ENCODE data around the gene BACH2. TPM values are rescaled to one million over a fixed set of nuclear protein-coding genes. Genes with fewer than 3 reads are reported as not detected.

BACH2 gene
- total and polyA plus RNA-seq, 2 of the 8 experiments (the other 6 are each of a cell fraction or from before 2014, with no cell fraction given), result 1.9 to 5.9 TPM

GRCh38 chr6:90186637-90187371, 109.8 kb downstream of the BACH2 start:
- FAIRE-seq, result no peak
- TF ChIP-seq SIRT6 (IDR thresholded peaks at IDR 0.05; ENCODE audit: low read length), result no peak
- no peak for TF ChIP-seq CREB1 (IDR thresholded peaks at IDR 0.05)
- TF ChIP-seq KDM1A (IDR thresholded peaks at IDR 0.05; ENCODE audit: borderline replicate concordance, low read length), result no peak
- TF ChIP-seq KDM5A (IDR thresholded peaks at IDR 0.05; ENCODE audit: low read length), result no peak
- no peak for TF ChIP-seq SP4 (IDR thresholded peaks at IDR 0.05; ENCODE audit: low read length)
- TF ChIP-seq CBX8 (IDR thresholded peaks at IDR 0.05; ENCODE audit: borderline replicate concordance, low read depth, low read length), result no peak
- TF ChIP-seq SP2 (IDR thresholded peaks at IDR 0.05; ENCODE audit: low read length), result no peak
- no peak for TF ChIP-seq SIN3A (conservative IDR thresholded peaks at IDR 0.05 in 1 of 2, IDR thresholded peaks at IDR 0.05 in 1 of 2; ENCODE audit: low read depth in 1 of 2, low read length in 2 of 2)
- no peak for TF ChIP-seq RXRA (IDR thresholded peaks at IDR 0.05; ENCODE audit: insufficient read depth, low read depth, low read length)
- no peak for TF ChIP-seq EGR1 (IDR thresholded peaks at IDR 0.05; ENCODE audit: borderline replicate concordance, low read depth, low read length)
- TF ChIP-seq YY1 (IDR thresholded peaks at IDR 0.05; ENCODE audit: low read depth, low read length), result no peak
- no peak for TF ChIP-seq BRCA1 (IDR thresholded peaks at IDR 0.05; ENCODE audit: low read depth, low read length)
- TF ChIP-seq RBBP5 (IDR thresholded peaks at IDR 0.05; ENCODE audit: borderline replicate concordance, low read depth, low read length), result no peak
- TF ChIP-seq ATF3 (IDR thresholded peaks at IDR 0.05; ENCODE audit: insufficient read depth, low read depth, low read length), result no peak

More at GRCh38 chr6:90186637-90187371, 109.8 kb downstream of the BACH2 start:
- Histone ChIP-seq H3K4me1 (replicated peaks in 1 of 4; ENCODE audit: control insufficient read depth in 3 of 4, insufficient read depth in 4 of 4, low read length in 3 of 4) (peaks cover 0 to 4% (median 1%) of the 10 kb centered on the region in 4 experiments; a peak in 3 of 7 replicates), H4K8ac (ENCODE audit: extremely low read depth, insufficient read depth, low read length) (no peak overlapping the region), H2AFZ (ENCODE audit: low read length) (no peak overlapping the region), H2BK15ac (ENCODE audit: low read length) (no peak overlapping the region), H3K27ac (ENCODE audit: low read depth, low read length) (no peak overlapping the region), H3K79me1 (ENCODE audit: low read depth, low read length) (no peaks in the 10 kb centered on the region), H3K27me3 (replicated peaks in 1 of 4; ENCODE audit: control insufficient read depth in 3 of 4, extremely low read depth in 1 of 4, insufficient read depth in 3 of 4, low read length in 3 of 4) (no peaks in the 10 kb centered on the region; a peak in 1 of 7 replicates), H3K79me2 (ENCODE audit: control insufficient read depth in 1 of 2, insufficient read depth in 2 of 2, low read length in 2 of 2) (no peaks in the 10 kb centered on the region), H3K18ac (ENCODE audit: extremely low read depth, low read length) (no peak overlapping the region), H3K56ac (replicated peaks; ENCODE audit: insufficient read length, low read depth, low read length) (no peak overlapping the region), H4K5ac (ENCODE audit: insufficient read length, low read depth, low read length) (no peak overlapping the region), H3K9ac (replicated peaks in 1 of 4; ENCODE audit: extremely low read depth in 1 of 4, low read depth in 3 of 4, low read length in 3 of 4) (no peak overlapping the region), H2AK5ac (ENCODE audit: low read depth, low read length) (no peak overlapping the region), H2BK120ac (replicated peaks; ENCODE audit: low read depth, low read length) (no peak overlapping the region), H3K9me3 (ENCODE audit: insufficient read depth in 2 of 2, low read depth in 1 of 2, low read length in 1 of 2) (no peaks in the 10 kb centered on the region), H2BK20ac (ENCODE audit: low read length) (no peak overlapping the region), H3K36me3 (ENCODE audit: control insufficient read depth in 2 of 4, insufficient read depth in 4 of 4, low read length in 3 of 4) (no peaks in the 10 kb centered on the region), H3K23me2 (ENCODE audit: low read depth, low read length) (no peaks in the 10 kb centered on the region), H3K23ac (ENCODE audit: insufficient read length) (no peak overlapping the region), H4K20me1 (replicated peaks in 1 of 2; ENCODE audit: control insufficient read depth in 1 of 2, insufficient read depth in 2 of 2, low read length in 2 of 2) (no peaks in the 10 kb centered on the region), H4K91ac (replicated peaks; ENCODE audit: insufficient read length, low read length) (no peak overlapping the region), H3K4ac (replicated peaks; ENCODE audit: insufficient read length, low read depth, low read length) (no peak overlapping the region), H2BK12ac (ENCODE audit: low read depth, low read length) (no peak overlapping the region), H3K14ac (ENCODE audit: insufficient read length) (no peak overlapping the region), H3K4me2 (ENCODE audit: insufficient read depth in 1 of 2, low read depth in 2 of 2, low read length in 2 of 2) (no peak overlapping the region), H2BK5ac (ENCODE audit: low read depth, low read length) (no peak overlapping the region), H3K4me3 (ENCODE audit: extremely low read depth in 1 of 4, insufficient read depth in 2 of 4, low read depth in 3 of 4, low read length in 4 of 4) (no peak overlapping the region)
- CTCF ChIA-PET (ENCODE audit: partially characterized antibody), result interaction anchor here (0.6 to 1.7 kb wide), 4 partner anchors 9 to 609 kb away, joined by 3 to 6 read pairs (median 4); no protein-coding TSS in a partner anchor
- POLR2A ChIA-PET (ENCODE audit: partially characterized antibody), result no interaction called here
- WGBS, 2 experiments (ENCODE audit: extremely low coverage in 1 of 2, insufficient coverage in 1 of 2, insufficient read length in 1 of 2, insufficient replicate concordance in 2 of 2, low coverage in 1 of 2, low lambda C conversion rate in 2 of 2, missing lambda C conversion rate in 1 of 2), result 76% methylated on average over 8 of the region's 8 CpGs; no CpG with 5 or more reads in 1 of the 2 experiments
- no peak for DNase-seq (ENCODE audit: low read depth in 1 of 2, low spot score in 2 of 2)
